Neural crest cell (in vitro differentiated cells): ENCODE data around the gene SP5. TPM values are rescaled to one million over a fixed set of nuclear protein-coding genes. Genes with fewer than 3 reads are reported as not detected.
"Not testable (repeated sequence)": the region's sequence is repeated elsewhere in the genome, so short reads cannot be mapped to it uniquely, and the experiment has no call there.

ENCODE experiments used
- DNase-seq: peaks from one replicate; pipeline ENCODE4 v3.0.0; 2021; ENCODE audit warnings: low read depth, mixed read lengths, low spot score
- H3K27ac Mint-ChIP-seq: one replicate; pipeline ENCODE4 v1.8.0; 2021; ENCODE audit warnings: mild to moderate bottlenecking, mixed read lengths; ENCODE audit not compliant: unreplicated experiment
- H3K27me3 Mint-ChIP-seq: 2 replicates; pipeline ENCODE4 v1.8.0; 2021; ENCODE audit warnings: low read depth, mild to moderate bottlenecking, mixed read lengths
- H3K36me3 Mint-ChIP-seq: 2 replicates; pipeline ENCODE4 v1.8.0; 2021; ENCODE audit warnings: low read depth, mild to moderate bottlenecking, mixed read lengths
- H3K4me1 Mint-ChIP-seq: 2 replicates; pipeline ENCODE4 v1.8.0; 2021; ENCODE audit warnings: mixed read lengths
- H3K4me3 Mint-ChIP-seq: one replicate; pipeline ENCODE4 v1.8.0; 2021; ENCODE audit warnings: mild to moderate bottlenecking, mixed read lengths
- H3K9me3 Mint-ChIP-seq: 2 replicates; pipeline ENCODE4 v1.8.0; 2021; ENCODE audit warnings: mixed read lengths
- total RNA-seq: library from RNA; stranded (reverse); gene quantifications from 2 replicates; pipeline ENCODE4 v1.2.1, GENCODE V29; 2021
- TF ChIP-seq, protein P1 (sequence below): fragments of 200-600 bp; sonication (generic); conservative IDR thresholded peaks from 2 replicates; pipeline ENCODE4 v1.5.0; 2021; ENCODE audit warnings: antibody characterized with exemption, mild to moderate bottlenecking

The SP5 gene
- total RNA-seq, 1 donor from 2014 or later, result 6.4 TPM

DNA sequence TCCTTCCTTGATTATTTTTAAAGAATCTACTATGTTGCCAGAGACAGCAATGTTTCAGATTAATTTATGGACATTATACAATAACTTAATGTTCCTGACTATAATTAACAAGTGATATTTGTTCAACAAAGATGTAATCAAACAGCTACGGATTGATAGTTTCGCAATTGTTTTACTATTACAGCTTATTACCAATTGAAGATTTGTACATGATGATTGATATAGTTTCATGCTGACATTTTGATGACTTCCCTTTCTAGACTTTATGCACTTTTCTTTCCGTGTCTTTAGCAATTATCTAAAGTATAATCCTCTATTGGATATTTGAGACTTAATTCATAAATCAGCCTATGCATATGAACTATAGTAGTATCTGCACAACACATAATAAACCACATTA, 6.5 kb downstream of the SP5 start:
- peaks cover 61% of the 10 kb centered on the region for H3K27me3 Mint-ChIP-seq
- TF ChIP-seq, protein P1, sequence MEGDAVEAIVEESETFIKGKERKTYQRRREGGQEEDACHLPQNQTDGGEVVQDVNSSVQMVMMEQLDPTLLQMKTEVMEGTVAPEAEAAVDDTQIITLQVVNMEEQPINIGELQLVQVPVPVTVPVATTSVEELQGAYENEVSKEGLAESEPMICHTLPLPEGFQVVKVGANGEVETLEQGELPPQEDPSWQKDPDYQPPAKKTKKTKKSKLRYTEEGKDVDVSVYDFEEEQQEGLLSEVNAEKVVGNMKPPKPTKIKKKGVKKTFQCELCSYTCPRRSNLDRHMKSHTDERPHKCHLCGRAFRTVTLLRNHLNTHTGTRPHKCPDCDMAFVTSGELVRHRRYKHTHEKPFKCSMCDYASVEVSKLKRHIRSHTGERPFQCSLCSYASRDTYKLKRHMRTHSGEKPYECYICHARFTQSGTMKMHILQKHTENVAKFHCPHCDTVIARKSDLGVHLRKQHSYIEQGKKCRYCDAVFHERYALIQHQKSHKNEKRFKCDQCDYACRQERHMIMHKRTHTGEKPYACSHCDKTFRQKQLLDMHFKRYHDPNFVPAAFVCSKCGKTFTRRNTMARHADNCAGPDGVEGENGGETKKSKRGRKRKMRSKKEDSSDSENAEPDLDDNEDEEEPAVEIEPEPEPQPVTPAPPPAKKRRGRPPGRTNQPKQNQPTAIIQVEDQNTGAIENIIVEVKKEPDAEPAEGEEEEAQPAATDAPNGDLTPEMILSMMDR, result no peak
- DNase-seq, result no peak
- H3K4me1 Mint-ChIP-seq, result peaks cover 13% of the 10 kb centered on the region
- H3K36me3 Mint-ChIP-seq, result no peaks in the 10 kb centered on the region
- no peak overlapping the region for H3K4me3 Mint-ChIP-seq
- no peaks in the 10 kb centered on the region for H3K9me3 Mint-ChIP-seq
- no peak overlapping the region for H3K27ac Mint-ChIP-seq

DNA sequence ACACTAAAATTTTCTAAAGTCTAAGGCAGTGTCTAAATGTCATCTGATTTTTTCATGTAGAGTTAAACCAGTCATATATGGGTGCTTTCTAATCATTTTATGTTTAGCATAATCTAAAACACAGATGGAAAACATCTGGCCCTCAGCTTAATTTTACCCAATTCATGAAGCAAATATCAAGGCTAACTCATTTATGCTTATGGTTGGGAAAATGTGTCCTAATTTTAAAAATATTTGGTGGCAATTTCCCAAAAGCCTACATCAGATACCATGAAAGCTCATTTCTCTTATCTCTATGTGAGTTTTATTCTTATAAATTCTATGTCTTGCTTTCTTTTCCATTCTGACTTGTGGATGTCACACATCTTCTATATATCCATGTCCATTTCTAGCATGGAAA, 7.2 kb downstream of the SP5 start:
- peaks cover 55% of the 10 kb centered on the region for H3K27me3 Mint-ChIP-seq
- H3K4me3 Mint-ChIP-seq, result no peak overlapping the region
- H3K27ac Mint-ChIP-seq, result no peak overlapping the region
- H3K9me3 Mint-ChIP-seq, result no peaks in the 10 kb centered on the region
- TF ChIP-seq, protein P1, result no peak
- no peak for DNase-seq
- H3K4me1 Mint-ChIP-seq, result peaks cover 9% of the 10 kb centered on the region
- no peaks in the 10 kb centered on the region for H3K36me3 Mint-ChIP-seq

DNA sequence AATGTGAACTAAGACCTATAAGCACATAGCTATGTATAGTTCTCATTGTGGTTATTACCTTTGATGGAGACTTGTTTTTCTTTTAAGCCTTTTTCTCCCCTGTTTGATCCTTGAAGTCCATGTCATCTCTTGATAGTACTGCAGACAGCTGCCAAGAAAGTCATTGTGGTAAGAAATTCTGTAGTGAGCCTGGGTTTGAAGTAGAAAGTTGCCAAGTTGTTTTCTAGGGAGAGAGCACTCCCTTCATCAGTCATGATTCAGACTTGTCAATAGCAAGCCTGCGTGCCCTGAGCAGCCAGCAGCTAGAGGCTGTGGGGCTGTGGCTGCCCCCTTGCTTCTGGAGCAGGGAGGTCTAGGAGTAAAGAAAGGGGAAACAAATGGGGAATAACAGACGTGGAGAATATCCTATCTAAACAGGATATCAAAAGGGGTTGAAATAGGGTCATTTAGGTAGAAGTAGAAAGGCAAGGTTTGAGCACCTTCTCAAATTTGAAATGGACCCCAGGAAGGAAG, 8.4 kb downstream of the SP5 start:
- Mint-ChIP-seq H3K27ac (no peak overlapping the region), H3K4me3 (no peak overlapping the region), H3K36me3 (no peaks in the 10 kb centered on the region), H3K27me3 (peaks cover 50% of the 10 kb centered on the region), H3K4me1 (no peaks in the 10 kb centered on the region), H3K9me3 (peaks cover 3% of the 10 kb centered on the region)
- no peak for DNase-seq
- TF ChIP-seq, protein P1, result no peak

DNA sequence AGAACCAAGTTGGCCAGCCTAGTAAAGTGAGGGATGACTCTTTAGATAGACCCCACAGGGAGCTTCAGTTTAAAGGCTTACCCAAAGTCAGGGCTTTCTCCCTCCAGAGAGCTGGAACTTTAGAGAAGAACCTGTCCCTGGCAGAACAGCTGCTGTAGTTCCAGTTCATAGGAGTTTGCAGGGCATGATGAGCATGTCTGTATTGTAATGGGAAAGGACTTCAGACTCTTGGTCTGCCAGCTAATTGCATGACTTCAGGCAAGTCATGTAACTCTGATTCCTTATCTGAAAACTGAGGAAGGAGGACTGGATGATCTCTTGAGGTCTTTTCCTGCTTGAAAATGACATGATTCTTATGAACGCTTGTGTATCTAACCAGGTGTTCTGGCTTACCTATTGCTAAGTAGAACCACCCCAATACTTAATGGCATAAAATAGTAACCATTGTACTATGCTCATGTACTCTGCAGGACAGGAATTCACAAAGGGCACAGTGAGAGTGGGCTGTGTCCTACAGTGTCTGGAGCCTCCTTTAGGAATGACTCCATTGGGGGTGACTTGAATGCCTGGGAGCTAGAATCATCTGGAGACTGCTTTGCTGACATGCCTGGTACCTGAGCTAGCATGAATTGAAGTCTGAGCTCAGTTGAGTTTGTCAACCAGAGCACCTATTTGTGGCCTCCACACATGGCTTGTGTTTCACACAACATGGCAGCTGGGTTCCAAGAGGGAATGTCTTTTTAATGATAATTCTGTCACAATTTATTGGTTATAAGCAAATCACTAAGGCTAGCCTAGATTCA, 18.9 kb downstream of the SP5 start:
- Mint-ChIP-seq H3K4me3 (no peak overlapping the region), H3K9me3 (no peaks in the 10 kb centered on the region), H3K4me1 (no peaks in the 10 kb centered on the region), H3K27ac (no peak overlapping the region), H3K36me3 (no peaks in the 10 kb centered on the region), H3K27me3 (no peaks in the 10 kb centered on the region)
- no peak for DNase-seq
- TF ChIP-seq, protein P1, result no peak

DNA sequence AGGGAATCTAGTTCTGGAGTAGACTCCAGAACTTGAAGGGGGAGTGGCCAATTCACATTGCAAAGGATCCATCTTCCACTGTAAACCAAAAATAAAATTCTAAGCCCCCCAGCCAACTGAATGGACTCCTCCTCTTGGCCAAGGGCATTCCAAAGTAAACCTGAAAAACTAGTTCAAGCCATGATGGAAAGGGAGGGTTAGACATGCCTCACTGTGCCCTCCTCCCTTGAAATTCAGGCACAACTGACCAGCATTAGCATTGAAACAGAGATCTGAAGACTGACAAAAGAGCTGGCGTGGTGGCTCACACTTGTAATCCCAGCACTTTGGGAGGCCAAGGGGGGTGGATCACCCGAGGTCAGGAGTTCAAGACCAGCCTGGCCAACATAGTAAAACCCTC, 19.5 kb downstream of the SP5 start:
- not testable (repeated sequence) for H3K4me3 Mint-ChIP-seq, H3K4me1 Mint-ChIP-seq, H3K27me3 Mint-ChIP-seq, H3K36me3 Mint-ChIP-seq, H3K27ac Mint-ChIP-seq, DNase-seq, H3K9me3 Mint-ChIP-seq

DNA sequence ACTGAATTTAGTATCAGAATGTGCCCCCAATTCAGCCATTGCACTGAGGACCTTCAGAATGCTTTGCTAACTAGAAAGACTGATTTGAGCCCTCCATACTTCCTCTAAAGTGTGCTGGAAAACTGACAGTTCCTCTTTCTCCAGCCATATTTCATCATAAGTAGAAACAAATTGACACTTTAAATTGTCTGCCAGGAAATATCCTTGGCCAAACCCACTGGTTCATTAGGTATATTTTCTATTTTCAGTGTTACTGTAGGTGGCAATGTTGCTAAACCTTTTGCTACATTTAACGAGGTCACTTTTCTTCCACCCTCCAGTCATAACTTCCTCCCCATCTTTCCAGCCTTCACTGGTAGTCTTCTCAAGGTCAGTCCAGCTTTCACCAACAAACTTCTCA, 21.5 kb downstream of the SP5 start:
- Mint-ChIP-seq H3K27ac (no peak overlapping the region), H3K4me1 (no peaks in the 10 kb centered on the region), H3K27me3 (no peaks in the 10 kb centered on the region), H3K4me3 (no peak overlapping the region), H3K9me3 (no peaks in the 10 kb centered on the region), H3K36me3 (no peaks in the 10 kb centered on the region)
- no peak for DNase-seq
- TF ChIP-seq, protein P1, result no peak
